Stomach (tissue), 9 donors: Measurements from ENCODE around the gene ASIC2. TPM values are rescaled to one million over a fixed set of nuclear protein-coding genes. Genes with fewer than 3 reads are reported as not detected.

ENCODE experiments used
- DNase-seq, 2 donors: peaks; one replicate each; pipeline versions ENCODE4 v3.0.0 to v3.0.0-alpha.2; 2013 to 2019
- H3K27ac ChIP-seq, 5 donors: fragments of 200-600 bp in 4 of 5; sonication (generic) in 4 of 5; one replicate each; pipeline ENCODE4 v1.5.1; 2013 to 2019; ENCODE audit warnings: mild to moderate bottlenecking in 1 of 5, moderate library complexity in 1 of 5
- H3K27me3 ChIP-seq, 3 donors: fragments of 200-600 bp; sonication (generic); one replicate each; pipeline ENCODE4 v1.5.1; 2017 to 2019; ENCODE audit warnings: mixed run types in 1 of 3
- H3K36me3 ChIP-seq, 4 donors: fragments of 200-600 bp; sonication (generic); 1 replicate in 3 of 4; 2 replicates in 1 of 4; pipeline ENCODE4 v1.5.1; 2016 to 2019
- H3K4me1 ChIP-seq, 4 donors: fragments of 200-600 bp; sonication (generic); one replicate each; pipeline ENCODE4 v1.5.1; 2016 to 2019
- H3K4me3 ChIP-seq, 4 donors: fragments of 200-600 bp; sonication (generic) in 3 of 4; one replicate each; pipeline ENCODE4 v1.5.1; 2016 to 2019; ENCODE audit warnings: mild to moderate bottlenecking in 1 of 4
- H3K9me3 ChIP-seq, 4 donors: fragments of 200-600 bp; sonication (generic); one replicate each; pipeline ENCODE4 v1.5.1; 2016 to 2019
- EP300 ChIP-seq: sonication (generic); formaldehyde crosslinking; IDR thresholded peaks from one replicate; pipeline ENCODE4 v1.6.1; 2017; ENCODE audit warnings: antibody characterized with exemption
- POLR2A ChIP-seq, 4 donors: fragments of 450-650 bp; IDR thresholded peaks; one replicate each; pipeline ENCODE4 v1.6.1; 2016; ENCODE audit warnings: antibody characterized with exemption in 4 of 4, control low read depth in 2 of 4, mild to moderate bottlenecking in 1 of 4, moderate library complexity in 1 of 4
- POLR2AphosphoS5 ChIP-seq, 3 donors: sonication (generic); formaldehyde crosslinking; IDR thresholded peaks; one replicate each; pipeline ENCODE4 v1.6.1; 2016; ENCODE audit warnings: antibody characterized with exemption in 3 of 3
- WGBS, 5 donors: extraction: QIAGEN DNeasy Blood & Tissue Kit in 3 of 5; methylation state at CpG; one replicate each; pipeline versions ENCODE4 v1.1.5 to v1.1.7; 2013 to 2018; 5-methylcytosine and 5-hydroxymethylcytosine counted together
- intact Hi-C: fragments of 100-400 bp; cut with DNase I; formaldehyde crosslinking; loops from one replicate; pipeline ENCODE4 v1.15.1; 2023; ENCODE audit warnings: low total_unique reads
- polyA plus RNA-seq, 3 donors: library from polyadenylated mRNA; stranded (reverse); fragments of 200-250 nt; gene quantifications; one replicate each; pipeline ENCODE4 v1.2.3, GENCODE V29; 2013
- total RNA-seq, 5 donors: library from RNA; depleted of rRNA; stranded (reverse); fragments of >200 nt; gene quantifications; one replicate each; pipeline versions ENCODE4 v1.1.0 to v1.2.3, GENCODE V29; 2014 to 2016
- TF ChIP-seq, protein P1 (sequence below), 7 experiments: fragments of 450-650 bp in 4 of 7; fragments of 200-600 bp in 3 of 7; sonication (generic) in 3 of 7; IDR thresholded peaks; one replicate each; pipeline ENCODE4 v1.5.1; 2016 to 2019; ENCODE audit warnings: antibody characterized with exemption in 7 of 7, control low read depth in 2 of 7, mild to moderate bottlenecking in 1 of 7
- donor health status: healthy with polysubstance abuse.
- donor health status: Bipolar disorder and iron deficiency.
- donor health status: healthy.

Gene ASIC2
- total and polyA plus RNA-seq, 8 donors, result 0.13 to 0.18 TPM; not detected in 6

GRCh38 chr17:33262266-33263123, 30.6 kb downstream of the ASIC2 start:
- H3K36me3 ChIP-seq, result no peaks in the 10 kb centered on the region
- H3K27ac ChIP-seq, result no peak overlapping the region
- no peaks in the 10 kb centered on the region for H3K4me1 ChIP-seq
- peaks cover 0 to 79% (median 5%) of the 10 kb centered on the region in 3 donors for H3K27me3 ChIP-seq
- H3K4me3 ChIP-seq, result no peak overlapping the region
- TF ChIP-seq EP300, result no peak
- no peak for TF ChIP-seq POLR2A (IDR thresholded peaks at IDR 0.05)
- TF ChIP-seq, protein P1, sequence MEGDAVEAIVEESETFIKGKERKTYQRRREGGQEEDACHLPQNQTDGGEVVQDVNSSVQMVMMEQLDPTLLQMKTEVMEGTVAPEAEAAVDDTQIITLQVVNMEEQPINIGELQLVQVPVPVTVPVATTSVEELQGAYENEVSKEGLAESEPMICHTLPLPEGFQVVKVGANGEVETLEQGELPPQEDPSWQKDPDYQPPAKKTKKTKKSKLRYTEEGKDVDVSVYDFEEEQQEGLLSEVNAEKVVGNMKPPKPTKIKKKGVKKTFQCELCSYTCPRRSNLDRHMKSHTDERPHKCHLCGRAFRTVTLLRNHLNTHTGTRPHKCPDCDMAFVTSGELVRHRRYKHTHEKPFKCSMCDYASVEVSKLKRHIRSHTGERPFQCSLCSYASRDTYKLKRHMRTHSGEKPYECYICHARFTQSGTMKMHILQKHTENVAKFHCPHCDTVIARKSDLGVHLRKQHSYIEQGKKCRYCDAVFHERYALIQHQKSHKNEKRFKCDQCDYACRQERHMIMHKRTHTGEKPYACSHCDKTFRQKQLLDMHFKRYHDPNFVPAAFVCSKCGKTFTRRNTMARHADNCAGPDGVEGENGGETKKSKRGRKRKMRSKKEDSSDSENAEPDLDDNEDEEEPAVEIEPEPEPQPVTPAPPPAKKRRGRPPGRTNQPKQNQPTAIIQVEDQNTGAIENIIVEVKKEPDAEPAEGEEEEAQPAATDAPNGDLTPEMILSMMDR (IDR thresholded peaks at IDR 0.05), result no peak
- TF ChIP-seq POLR2AphosphoS5 (IDR thresholded peaks at IDR 0.05), result no peak
- H3K9me3 ChIP-seq, result no peaks in the 10 kb centered on the region
- no peak for DNase-seq
- intact Hi-C loops, result no loop called here
- 60 to 68% (median 67%) methylated on average over 6 of the region's 6 CpGs for WGBS, 5 donors

GRCh38 chr17:33261820-33262219, 31.3 kb downstream of the ASIC2 start:
- peaks cover 0 to 84% (median 5%) of the 10 kb centered on the region in 3 donors for H3K27me3 ChIP-seq
- no peaks in the 10 kb centered on the region for H3K4me1 ChIP-seq
- WGBS, 5 donors, result 69 to 77% (median 74%) methylated on average over 8 to 10 of the region's 10 CpGs
- intact Hi-C loops, result no loop called here
- no peak overlapping the region for H3K4me3 ChIP-seq
- TF ChIP-seq, protein P1 (IDR thresholded peaks at IDR 0.05), result no peak
- no peak for TF ChIP-seq POLR2A (IDR thresholded peaks at IDR 0.05)
- no peak for TF ChIP-seq POLR2AphosphoS5 (IDR thresholded peaks at IDR 0.05)
- no peak for TF ChIP-seq EP300
- no peak for DNase-seq
- H3K9me3 ChIP-seq, result no peaks in the 10 kb centered on the region
- H3K27ac ChIP-seq, result no peak overlapping the region
- H3K36me3 ChIP-seq, result no peaks in the 10 kb centered on the region

DNA sequence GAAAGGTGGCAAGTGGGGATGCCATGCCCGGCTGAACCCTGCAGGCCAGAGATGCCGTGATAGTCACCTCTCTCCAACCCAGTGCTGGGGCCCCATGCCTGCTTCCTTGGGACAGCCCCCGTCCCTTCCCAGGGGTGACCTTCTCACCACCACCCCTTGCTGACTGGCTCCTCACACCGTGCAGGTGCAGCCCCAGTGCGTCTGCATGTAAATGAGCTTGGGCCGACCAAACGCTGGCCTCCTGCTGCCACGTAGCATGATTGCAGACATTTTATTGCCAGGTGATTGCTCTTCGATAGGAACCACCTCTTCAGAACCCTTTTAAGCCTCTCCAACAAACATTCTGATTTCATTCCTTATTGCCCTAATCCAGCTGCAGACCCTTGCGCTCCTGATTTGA, 32.5 kb downstream of the ASIC2 start:
- H3K27ac ChIP-seq, result no peak overlapping the region
- TF ChIP-seq POLR2AphosphoS5 (IDR thresholded peaks at IDR 0.05) (no peak), POLR2A (IDR thresholded peaks at IDR 0.05) (no peak), EP300 (no peak)
- TF ChIP-seq, protein P1 (IDR thresholded peaks at IDR 0.05), result no peak
- no peak for DNase-seq

GRCh38 chr17:33258296-33258695, 34.8 kb downstream of the ASIC2 start:
- Histone ChIP-seq H3K27me3 (peaks cover 0 to 58% (median 5%) of the 10 kb centered on the region in 3 donors), H3K9me3 (no peaks in the 10 kb centered on the region), H3K4me3 (no peak overlapping the region), H3K36me3 (no peaks in the 10 kb centered on the region), H3K27ac (no peak overlapping the region), H3K4me1 (no peaks in the 10 kb centered on the region)
- 60 to 71% (median 64%) methylated on average over 3 of the region's 3 CpGs for WGBS, 5 donors
- intact Hi-C loops, result no loop called here
- TF ChIP-seq POLR2A (IDR thresholded peaks at IDR 0.05), result no peak
- TF ChIP-seq, protein P1 (IDR thresholded peaks at IDR 0.05), result no peak
- no peak for TF ChIP-seq POLR2AphosphoS5 (IDR thresholded peaks at IDR 0.05)
- TF ChIP-seq EP300, result no peak
- DNase-seq, result no peak

More for the DNA sequence above, 32.5 kb downstream of the ASIC2 start:
- intact Hi-C loops, result no loop called here
- Histone ChIP-seq H3K27me3 (peaks cover 0 to 81% (median 5%) of the 10 kb centered on the region in 3 donors), H3K4me1 (no peaks in the 10 kb centered on the region), H3K36me3 (no peaks in the 10 kb centered on the region), H3K4me3 (no peak overlapping the region), H3K9me3 (no peaks in the 10 kb centered on the region)
- WGBS, 5 donors, result 42 to 52% (median 46%) methylated on average over 9 to 10 of the region's 10 CpGs
